ENCODE data around the gene STUM.
"Not testable (repeated sequence)": the region's sequence is repeated elsewhere in the genome, so short reads cannot be mapped to it uniquely, and the experiment has no call there.

DNA sequence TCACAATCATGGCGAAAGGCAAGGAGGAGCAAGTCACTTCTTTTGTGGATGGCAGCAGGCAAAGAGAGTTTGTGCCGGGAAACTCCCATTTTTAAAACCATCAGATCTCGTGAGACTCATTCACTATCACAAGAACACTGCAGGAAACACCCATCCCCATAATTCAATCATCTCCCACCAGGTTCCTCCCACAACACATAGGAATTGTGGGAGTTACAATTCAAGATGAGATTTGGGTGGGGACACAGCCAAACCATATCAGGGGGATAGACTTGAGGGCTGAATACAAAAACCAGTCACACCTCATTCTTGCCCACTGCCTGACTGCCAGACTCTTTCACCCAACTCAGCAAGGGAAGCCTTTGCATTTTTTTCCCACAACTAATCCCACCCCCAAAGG lies 50.4 kb downstream of the STUM start:
- TF ChIP-seq, protein P1, sequence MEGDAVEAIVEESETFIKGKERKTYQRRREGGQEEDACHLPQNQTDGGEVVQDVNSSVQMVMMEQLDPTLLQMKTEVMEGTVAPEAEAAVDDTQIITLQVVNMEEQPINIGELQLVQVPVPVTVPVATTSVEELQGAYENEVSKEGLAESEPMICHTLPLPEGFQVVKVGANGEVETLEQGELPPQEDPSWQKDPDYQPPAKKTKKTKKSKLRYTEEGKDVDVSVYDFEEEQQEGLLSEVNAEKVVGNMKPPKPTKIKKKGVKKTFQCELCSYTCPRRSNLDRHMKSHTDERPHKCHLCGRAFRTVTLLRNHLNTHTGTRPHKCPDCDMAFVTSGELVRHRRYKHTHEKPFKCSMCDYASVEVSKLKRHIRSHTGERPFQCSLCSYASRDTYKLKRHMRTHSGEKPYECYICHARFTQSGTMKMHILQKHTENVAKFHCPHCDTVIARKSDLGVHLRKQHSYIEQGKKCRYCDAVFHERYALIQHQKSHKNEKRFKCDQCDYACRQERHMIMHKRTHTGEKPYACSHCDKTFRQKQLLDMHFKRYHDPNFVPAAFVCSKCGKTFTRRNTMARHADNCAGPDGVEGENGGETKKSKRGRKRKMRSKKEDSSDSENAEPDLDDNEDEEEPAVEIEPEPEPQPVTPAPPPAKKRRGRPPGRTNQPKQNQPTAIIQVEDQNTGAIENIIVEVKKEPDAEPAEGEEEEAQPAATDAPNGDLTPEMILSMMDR (conservative IDR thresholded peaks at IDR 0.05) = not testable (repeated sequence)
- TF ChIP-seq ZFX (IDR thresholded peaks at IDR 0.05) = not testable (repeated sequence)
